MCF 10A (cell line): Measurements from ENCODE around the gene ARFGAP3. TPM values are rescaled to one million over a fixed set of nuclear protein-coding genes. Genes with fewer than 3 reads are reported as not detected.
"Not testable (repeated sequence)": the region's sequence is repeated elsewhere in the genome, so short reads cannot be mapped to it uniquely, and the experiment has no call there.

ENCODE experiments used
- BruUV-seq: library from RNA; stranded (reverse); fragments of 400-500 nt; replicated peaks from 2 replicates; lab custom pipeline; 2021; lab: Mats Ljungman, UMichigan
- CTCF ChIA-PET: fragments of 300-600 bp; sonication (Branson Sonifier 250); formaldehyde crosslinking; extraction: SDS; loops from one replicate; lab custom pipeline; 2021; ENCODE audit warnings: antibody characterized with exemption, inconsistent platforms; lab: Yijun Ruan, JAX
- POLR2A ChIA-PET: fragments of 300-600, 350-650 bp; sonication (Branson Sonifier 250); formaldehyde crosslinking; extraction: SDS; loops from one replicate; lab custom pipeline; 2020; ENCODE audit warnings: antibody characterized with exemption, inconsistent platforms; lab: Yijun Ruan, JAX
- DNase-seq: peaks from one replicate; pipeline ENCODE4 v3.0.0-alpha.2; 2018; ENCODE audit not compliant: unreplicated experiment
- H3K27ac Mint-ChIP-seq: one replicate; pipeline ENCODE4 v1.8.0; 2022; ENCODE audit warnings: mild to moderate bottlenecking, low read depth, mixed read lengths; ENCODE audit not compliant: unreplicated experiment
- H3K27me3 Mint-ChIP-seq: one replicate; pipeline ENCODE4 v1.8.0; 2022; ENCODE audit warnings: mixed read lengths; ENCODE audit not compliant: insufficient read depth, unreplicated experiment
- H3K36me3 Mint-ChIP-seq: one replicate; pipeline ENCODE4 v1.8.0; 2022; ENCODE audit warnings: mild to moderate bottlenecking, moderate library complexity, mixed read lengths; ENCODE audit not compliant: insufficient read depth, unreplicated experiment
- H3K4me1 Mint-ChIP-seq: one replicate; pipeline ENCODE4 v1.8.0; 2022; ENCODE audit warnings: mixed read lengths; ENCODE audit not compliant: insufficient read depth, unreplicated experiment
- H3K4me3 Mint-ChIP-seq: one replicate; pipeline ENCODE4 v1.8.0; 2022; ENCODE audit warnings: mild to moderate bottlenecking, moderate library complexity, mixed read lengths; ENCODE audit not compliant: unreplicated experiment
- H3K9me3 Mint-ChIP-seq: one replicate; pipeline ENCODE4 v1.8.0; 2022; ENCODE audit warnings: mixed read lengths; ENCODE audit not compliant: unreplicated experiment
- intact Hi-C: fragments of 100-400 bp; cut with micrococcal nuclease; formaldehyde crosslinking; loops from 2 replicates; pipeline ENCODE4 v1.14.1; 2022
- total RNA-seq: library from RNA; stranded (reverse); gene quantifications from 2 replicates; pipeline ENCODE4 v1.2.3, GENCODE V29; 2022
- TF ChIP-seq, protein P1 (sequence below): fragments of 200-600 bp; IDR thresholded peaks from one replicate; pipeline ENCODE4 v1.8.0; 2022; ENCODE audit warnings: antibody characterized with exemption, mild to moderate bottlenecking; ENCODE audit not compliant: unreplicated experiment

Gene ARFGAP3
- total RNA-seq, 1 experiment from 2014 or later, result 67.1 TPM

DNA sequence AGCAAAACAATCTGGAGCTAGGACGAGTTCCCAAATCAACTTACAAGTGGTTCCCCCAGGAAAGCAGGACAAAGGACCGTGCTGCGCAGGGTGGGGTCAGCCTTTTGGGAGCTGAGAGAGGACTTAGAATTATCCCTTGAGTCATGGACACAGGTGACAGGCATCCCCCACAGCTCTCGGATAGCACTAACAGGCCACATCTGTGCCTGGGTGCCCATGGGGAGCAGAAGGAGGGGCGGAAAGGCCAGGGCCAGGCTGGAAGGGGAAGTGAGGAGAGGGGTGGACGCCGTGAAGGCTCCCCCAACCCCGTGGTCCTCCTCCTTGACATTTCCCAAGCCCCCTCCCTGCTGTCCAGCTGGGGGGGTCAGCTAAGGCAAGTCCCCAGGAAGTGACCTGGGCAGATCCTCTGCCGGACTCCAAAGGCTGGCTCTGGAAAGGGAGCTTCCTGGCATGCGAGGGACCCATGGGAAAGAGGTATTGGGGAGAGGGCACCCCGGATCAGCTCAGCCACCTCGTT is 104.8 kb downstream of the ARFGAP3 start:
- peaks cover 26% of the 10 kb centered on the region for H3K4me1 Mint-ChIP-seq
- no peak overlapping the region for H3K4me3 Mint-ChIP-seq
- H3K27me3 Mint-ChIP-seq, result no peaks in the 10 kb centered on the region
- no peak overlapping the region for H3K27ac Mint-ChIP-seq
- no peak for DNase-seq
- POLR2A ChIA-PET, result interaction anchor here (0.8 to 2.0 kb wide), 4 partner anchors 12 to 65 kb away, joined by 3 to 10 read pairs (median 3); no protein-coding TSS in a partner anchor
- CTCF ChIA-PET, result interaction anchor here (0.6 kb wide), 1 partner anchor 114 kb away, joined by 3 read pairs; no protein-coding TSS in a partner anchor
- intact Hi-C loops, result no loop called here
- no TSS peak for BruUV-seq
- H3K9me3 Mint-ChIP-seq, result no peaks in the 10 kb centered on the region
- no peaks in the 10 kb centered on the region for H3K36me3 Mint-ChIP-seq
- TF ChIP-seq, protein P1, sequence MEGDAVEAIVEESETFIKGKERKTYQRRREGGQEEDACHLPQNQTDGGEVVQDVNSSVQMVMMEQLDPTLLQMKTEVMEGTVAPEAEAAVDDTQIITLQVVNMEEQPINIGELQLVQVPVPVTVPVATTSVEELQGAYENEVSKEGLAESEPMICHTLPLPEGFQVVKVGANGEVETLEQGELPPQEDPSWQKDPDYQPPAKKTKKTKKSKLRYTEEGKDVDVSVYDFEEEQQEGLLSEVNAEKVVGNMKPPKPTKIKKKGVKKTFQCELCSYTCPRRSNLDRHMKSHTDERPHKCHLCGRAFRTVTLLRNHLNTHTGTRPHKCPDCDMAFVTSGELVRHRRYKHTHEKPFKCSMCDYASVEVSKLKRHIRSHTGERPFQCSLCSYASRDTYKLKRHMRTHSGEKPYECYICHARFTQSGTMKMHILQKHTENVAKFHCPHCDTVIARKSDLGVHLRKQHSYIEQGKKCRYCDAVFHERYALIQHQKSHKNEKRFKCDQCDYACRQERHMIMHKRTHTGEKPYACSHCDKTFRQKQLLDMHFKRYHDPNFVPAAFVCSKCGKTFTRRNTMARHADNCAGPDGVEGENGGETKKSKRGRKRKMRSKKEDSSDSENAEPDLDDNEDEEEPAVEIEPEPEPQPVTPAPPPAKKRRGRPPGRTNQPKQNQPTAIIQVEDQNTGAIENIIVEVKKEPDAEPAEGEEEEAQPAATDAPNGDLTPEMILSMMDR, result no peak

DNA sequence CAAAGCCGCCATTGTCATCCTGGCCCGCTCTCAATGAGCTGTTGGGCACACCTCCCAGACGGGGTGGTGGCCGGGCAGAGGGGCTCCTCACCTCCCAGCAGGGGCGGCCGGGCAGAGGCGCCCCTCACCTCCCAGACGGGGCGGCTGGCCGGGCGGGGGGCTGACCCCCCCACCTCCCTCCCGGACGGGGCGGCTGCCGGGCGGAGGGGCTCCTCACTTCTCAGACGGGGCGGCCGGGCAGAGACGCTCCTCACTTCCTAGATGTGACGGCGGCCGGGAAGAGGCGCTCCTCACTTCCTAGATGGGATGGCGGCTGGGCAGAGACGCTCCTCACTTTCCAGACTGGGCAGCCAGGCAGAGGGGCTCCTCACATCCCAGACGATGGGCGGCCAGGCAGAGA is 106.7 kb downstream of the ARFGAP3 start:
- BruUV-seq, intact Hi-C loops, H3K36me3 Mint-ChIP-seq, H3K9me3 Mint-ChIP-seq, H3K4me3 Mint-ChIP-seq, DNase-seq, POLR2A ChIA-PET, H3K27me3 Mint-ChIP-seq: not testable (repeated sequence)
- Mint-ChIP-seq H3K4me1 (peaks cover 19% of the 10 kb centered on the region), H3K27ac (peak overlapping the region; percentile 87)
- CTCF ChIA-PET, result interaction anchor here (0.6 kb wide), 1 partner anchor 63 kb away, joined by 3 read pairs; no protein-coding TSS in a partner anchor

DNA sequence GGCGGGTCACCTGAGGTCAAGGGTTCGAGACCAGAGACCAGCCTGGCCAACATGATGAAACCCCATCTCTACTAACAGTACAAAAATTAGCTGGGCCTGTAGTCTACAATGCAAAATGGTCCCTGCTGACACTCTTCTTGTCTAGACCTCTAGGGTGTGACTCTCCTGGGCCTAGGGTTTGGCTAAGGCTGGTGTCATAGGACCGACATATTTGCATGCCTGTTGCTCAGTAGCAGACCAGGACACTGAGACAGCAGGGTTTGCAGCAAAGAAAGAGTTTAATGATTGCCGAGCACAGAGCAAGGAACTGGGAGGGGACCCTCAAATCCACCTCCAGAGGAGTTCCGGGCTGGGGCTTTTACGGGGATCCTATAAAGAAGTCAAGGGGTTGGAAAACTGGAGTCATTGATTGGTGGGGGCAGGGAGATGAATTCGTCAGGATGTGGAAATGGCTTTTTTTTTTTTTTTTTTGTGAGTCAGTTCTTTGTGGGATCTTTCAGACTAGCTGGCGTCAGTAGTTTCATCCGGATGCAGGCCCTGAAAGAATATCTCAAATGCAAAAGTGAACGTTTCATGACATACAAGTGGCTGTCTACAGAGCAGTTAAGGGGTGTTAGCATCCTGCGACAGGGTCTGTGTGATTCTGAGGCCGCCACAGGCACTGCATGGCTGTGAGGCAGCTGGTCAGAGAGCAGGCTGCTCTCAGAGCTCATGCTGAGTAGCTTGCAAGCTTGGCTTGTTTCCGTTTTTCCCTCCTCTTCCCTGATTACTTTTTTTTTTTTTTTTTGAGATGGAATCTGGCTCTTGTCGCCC is 109.2 kb downstream of the ARFGAP3 start:
- ChIA-PET CTCF (interaction anchor here (0.6 to 0.8 kb wide), 2 partner anchors 19 to 33 kb away, joined by 3 to 4 read pairs; no protein-coding TSS in a partner anchor), POLR2A (interaction anchor here (1.0 to 2.7 kb wide), 5 partner anchors 9 to 133 kb away, joined by 4 to 22 read pairs (median 5); partner anchors contain the start of gene POLDIP3)
- BruUV-seq, result no TSS peak
- no peak overlapping the region for H3K4me3 Mint-ChIP-seq
- H3K36me3 Mint-ChIP-seq, result peaks cover 3% of the 10 kb centered on the region
- intact Hi-C loops, result no loop called here
- DNase-seq, result peak; percentile 78
- H3K27me3 Mint-ChIP-seq, result no peaks in the 10 kb centered on the region
- TF ChIP-seq, protein P1, result no peak
- peaks cover 25% of the 10 kb centered on the region for H3K4me1 Mint-ChIP-seq
- peak overlapping the region; percentile 87 for H3K27ac Mint-ChIP-seq
- no peaks in the 10 kb centered on the region for H3K9me3 Mint-ChIP-seq

Other genes starting within 250 kb of the ARFGAP3 start
- gene POLDIP3, start 242.4 kb downstream of the ARFGAP3 start, total RNA-seq, result 49.7 and 51.3 TPM in 2 replicates
- gene ATP5MGL, start 216.7 kb downstream of the ARFGAP3 start, total RNA-seq, result 0.83 and 1.1 TPM in 2 replicates
- 104 and 114 TPM in 2 replicates for gene CYB5R3, start 207.9 kb downstream of the ARFGAP3 start, total RNA-seq
- gene A4GALT, start 136.4 kb downstream of the ARFGAP3 start, total RNA-seq, result 8.7 and 12.3 TPM in 2 replicates
- gene PACSIN2, start 157.9 kb upstream of the ARFGAP3 start, total RNA-seq, result 66.5 and 67.3 TPM in 2 replicates
- 3.3 and 3.6 TPM in 2 replicates for gene TTLL1, start 232.1 kb upstream of the ARFGAP3 start, total RNA-seq